ENCODE results near the gene ECE1. TPM values are rescaled to one million over a fixed set of nuclear protein-coding genes. Genes with fewer than 3 reads are reported as not detected.

Gene ECE1
- total and polyA plus RNA-seq, 9 of the 15 experiments (the other 6 are each of a cell fraction or from before 2014, with no cell fraction given): 0.56 to 34.8 (median 11.0) TPM

GRCh38 chr1:21217812-21218596 lies 72.3 kb downstream of the ECE1 start (continued):
- no peak for TF ChIP-seq ETV6 (IDR thresholded peaks at IDR 0.05; ENCODE audit: borderline replicate concordance in 1 of 2, low read depth in 2 of 2, low read length in 1 of 2)
- TF ChIP-seq ETV6 (CRISPR knock-in tag; IDR thresholded peaks at IDR 0.05; ENCODE audit: borderline replicate concordance): no peak
- TF ChIP-seq, protein P1, sequence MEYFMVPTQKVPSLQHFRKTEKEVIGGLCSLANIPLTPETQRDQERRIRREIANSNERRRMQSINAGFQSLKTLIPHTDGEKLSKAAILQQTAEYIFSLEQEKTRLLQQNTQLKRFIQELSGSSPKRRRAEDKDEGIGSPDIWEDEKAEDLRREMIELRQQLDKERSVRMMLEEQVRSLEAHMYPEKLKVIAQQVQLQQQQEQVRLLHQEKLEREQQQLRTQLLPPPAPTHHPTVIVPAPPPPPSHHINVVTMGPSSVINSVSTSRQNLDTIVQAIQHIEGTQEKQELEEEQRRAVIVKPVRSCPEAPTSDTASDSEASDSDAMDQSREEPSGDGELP (CRISPR knock-in tag; IDR thresholded peaks at IDR 0.05; ENCODE audit: borderline replicate concordance): peak; percentile 47; the same call in 1 of the 2 replicates
- no peak for TF ChIP-seq RBM17 (IDR thresholded peaks at IDR 0.05; ENCODE audit: borderline replicate concordance, low read depth, low read length)
- TF ChIP-seq, protein P2, sequence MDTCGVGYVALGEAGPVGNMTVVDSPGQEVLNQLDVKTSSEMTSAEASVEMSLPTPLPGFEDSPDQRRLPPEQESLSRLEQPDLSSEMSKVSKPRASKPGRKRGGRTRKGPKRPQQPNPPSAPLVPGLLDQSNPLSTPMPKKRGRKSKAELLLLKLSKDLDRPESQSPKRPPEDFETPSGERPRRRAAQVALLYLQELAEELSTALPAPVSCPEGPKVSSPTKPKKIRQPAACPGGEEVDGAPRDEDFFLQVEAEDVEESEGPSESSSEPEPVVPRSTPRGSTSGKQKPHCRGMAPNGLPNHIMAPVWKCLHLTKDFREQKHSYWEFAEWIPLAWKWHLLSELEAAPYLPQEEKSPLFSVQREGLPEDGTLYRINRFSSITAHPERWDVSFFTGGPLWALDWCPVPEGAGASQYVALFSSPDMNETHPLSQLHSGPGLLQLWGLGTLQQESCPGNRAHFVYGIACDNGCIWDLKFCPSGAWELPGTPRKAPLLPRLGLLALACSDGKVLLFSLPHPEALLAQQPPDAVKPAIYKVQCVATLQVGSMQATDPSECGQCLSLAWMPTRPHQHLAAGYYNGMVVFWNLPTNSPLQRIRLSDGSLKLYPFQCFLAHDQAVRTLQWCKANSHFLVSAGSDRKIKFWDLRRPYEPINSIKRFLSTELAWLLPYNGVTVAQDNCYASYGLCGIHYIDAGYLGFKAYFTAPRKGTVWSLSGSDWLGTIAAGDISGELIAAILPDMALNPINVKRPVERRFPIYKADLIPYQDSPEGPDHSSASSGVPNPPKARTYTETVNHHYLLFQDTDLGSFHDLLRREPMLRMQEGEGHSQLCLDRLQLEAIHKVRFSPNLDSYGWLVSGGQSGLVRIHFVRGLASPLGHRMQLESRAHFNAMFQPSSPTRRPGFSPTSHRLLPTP (IDR thresholded peaks at IDR 0.05; ENCODE audit: borderline replicate concordance, extremely low read depth, insufficient read length): no peak
- no peak for TF ChIP-seq ZNF324 (CRISPR knock-in tag; IDR thresholded peaks at IDR 0.05)
- TF ChIP-seq GATAD2B (IDR thresholded peaks at IDR 0.05; ENCODE audit: borderline replicate concordance): no peak
- TF ChIP-seq RBFOX2 (IDR thresholded peaks at IDR 0.05; ENCODE audit: low read depth, low read length): 0 out of 2 replicates have a peak, but pooled peaks have one; percentile 23
- TF ChIP-seq MITF (IDR thresholded peaks at IDR 0.05): no peak
- TF ChIP-seq STAG1 (CRISPR knock-in tag; IDR thresholded peaks at IDR 0.05; ENCODE audit: borderline replicate concordance): peak; percentile 49; the same call in 1 of the 2 replicates
- TF ChIP-seq RBBP5 (IDR thresholded peaks at IDR 0.05; ENCODE audit: borderline replicate concordance, insufficient read depth, low read length, poor library complexity, severe bottlenecking): no peak
- no peak for TF ChIP-seq CREB1 (IDR thresholded peaks at IDR 0.05)
- no peak for TF ChIP-seq CREB1 (CRISPR knock-in tag; IDR thresholded peaks at IDR 0.05)
- no peak for TF ChIP-seq HEY1 (CRISPR knock-in tag; IDR thresholded peaks at IDR 0.05; ENCODE audit: borderline replicate concordance)
- peak; percentile 47; the same call in 1 of the 2 replicates for TF ChIP-seq TEAD4 (IDR thresholded peaks at IDR 0.05; ENCODE audit: low read length)
- TF ChIP-seq TEAD4 (CRISPR knock-in tag; IDR thresholded peaks at IDR 0.05; ENCODE audit: borderline replicate concordance): no peak
- TF ChIP-seq SIN3B (IDR thresholded peaks at IDR 0.05; ENCODE audit: low read depth): no peak
- TF ChIP-seq TOE1 (IDR thresholded peaks at IDR 0.05; ENCODE audit: borderline replicate concordance): no peak
- no peak for TF ChIP-seq TOE1 (CRISPR knock-in tag; IDR thresholded peaks at IDR 0.05; ENCODE audit: borderline replicate concordance, low read depth)
- peak; percentile 50; the same call in 1 of the 2 replicates for TF ChIP-seq CTBP1 (IDR thresholded peaks at IDR 0.05; ENCODE audit: borderline replicate concordance)
- TF ChIP-seq ZFX (CRISPR knock-in tag; IDR thresholded peaks at IDR 0.05): peak; percentile 9; the same call in 1 of the 2 replicates
- TF ChIP-seq CBFB (CRISPR knock-in tag; IDR thresholded peaks at IDR 0.05): no peak
